Tibial nerve (tissue), 4 donors: Measurements from ENCODE around the gene IYD.

Source experiments
- CTCF ChIP-seq, 5 experiments: fragments of 200-600 bp in 3 of 5; fragments of 450-650 bp in 2 of 5; sonication (generic) in 3 of 5; IDR thresholded peaks; one replicate each; pipeline ENCODE4 v1.5.1; 2016 to 2019; ENCODE audit warnings: antibody characterized with exemption in 5 of 5, mild to moderate bottlenecking in 3 of 5, moderate library complexity in 2 of 5
- EP300 ChIP-seq, 2 donors: sonication (generic); formaldehyde crosslinking; IDR thresholded peaks; one replicate each; pipeline ENCODE4 v1.6.1; 2017; ENCODE audit warnings: antibody characterized with exemption in 2 of 2, mild to moderate bottlenecking in 1 of 2
- POLR2A ChIP-seq, 2 donors: fragments of 450-650 bp; IDR thresholded peaks; one replicate each; pipeline ENCODE4 v1.6.1; 2017; ENCODE audit warnings: antibody characterized with exemption in 2 of 2, mild to moderate bottlenecking in 2 of 2, moderate library complexity in 2 of 2

DNA sequence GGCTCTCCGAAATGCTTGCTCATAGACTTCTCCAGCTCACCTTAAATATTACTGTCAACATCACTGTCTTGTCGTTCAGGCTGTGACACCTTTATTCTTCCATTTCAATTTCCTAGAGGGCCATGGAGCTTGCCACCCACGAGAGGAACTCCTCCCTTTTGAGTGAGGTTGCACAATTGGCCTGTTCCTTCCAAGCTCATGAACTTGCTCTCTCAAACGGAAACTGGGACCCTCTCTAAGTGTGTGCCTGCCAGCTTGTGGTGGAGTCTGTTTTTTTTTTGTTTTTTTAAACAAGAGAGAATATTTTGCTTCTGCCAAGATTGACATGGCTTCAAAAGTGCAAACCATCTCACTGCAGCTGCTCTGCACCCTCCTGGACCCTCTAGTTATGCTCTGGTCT is 19.3 kb upstream of the IYD start:
- no peak for TF ChIP-seq CTCF (IDR thresholded peaks at IDR 0.05)
- TF ChIP-seq POLR2A (IDR thresholded peaks at IDR 0.05): no peak
- TF ChIP-seq EP300 (IDR thresholded peaks at IDR 0.05): no peak
